ENCODE measurements around the gene POPDC2. TPM values are rescaled to one million over a fixed set of nuclear protein-coding genes. Genes with fewer than 3 reads are reported as not detected.

Gene POPDC2
- total and polyA plus RNA-seq, 8 donors, result 1.3 to 6.6 (median 4.8) TPM

GRCh38 chr3:119700920-119701734, 40.7 kb upstream of the POPDC2 start:
- Histone ChIP-seq H3K27ac (peak overlapping the region in 1 of 2 donors; percentile 74), H3K9me3 (peaks cover 0 to 7% of the 10 kb centered on the region in 2 donors), H3K4me1 (peaks cover 5 to 34% of the 10 kb centered on the region in 2 donors), H3K36me3 (no peaks in the 10 kb centered on the region), H3K27me3 (no peaks in the 10 kb centered on the region), H3K4me3 (no peak overlapping the region)
- no peak for TF ChIP-seq CTCF (IDR thresholded peaks at IDR 0.05)
- no peak for DNase-seq
- intact Hi-C loops (cut with DNase I), result no loop called here
- ATAC-seq, result no peak

GRCh38 chr3:119700269-119700919, 40.0 kb upstream of the POPDC2 start:
- no peak for ATAC-seq
- TF ChIP-seq CTCF (IDR thresholded peaks at IDR 0.05), result no peak
- Histone ChIP-seq H3K36me3 (no peaks in the 10 kb centered on the region), H3K4me3 (no peak overlapping the region), H3K27ac (peak overlapping the region in 1 of 2 donors; percentile 74), H3K27me3 (no peaks in the 10 kb centered on the region), H3K4me1 (peaks cover 5 to 34% of the 10 kb centered on the region in 2 donors), H3K9me3 (peaks cover 0 to 7% of the 10 kb centered on the region in 2 donors)
- DNase-seq, result peak in 1 of 4 donors; percentile 1
- intact Hi-C loops (cut with DNase I), result no loop called here

- H3K4me3 ChIP-seq, result no peak overlapping the region
- H3K27ac ChIP-seq, result no peak overlapping the region
- intact Hi-C loops (cut with DNase I), result loop anchor here in 1 of 2 donors (10.0 kb wide), 1 partner anchor 813 kb away; no protein-coding TSS in a partner anchor
- TF ChIP-seq CTCF (IDR thresholded peaks at IDR 0.05), result no peak
- H3K4me1 ChIP-seq, result peaks cover 5 to 24% of the 10 kb centered on the region in 2 donors
- H3K27me3 ChIP-seq, result no peaks in the 10 kb centered on the region
- ATAC-seq (no peak), DNase-seq (no peak)
- peaks cover 0 to 7% of the 10 kb centered on the region in 2 donors for H3K9me3 ChIP-seq
- no peaks in the 10 kb centered on the region for H3K36me3 ChIP-seq
Measured at GRCh38 chr3:119697394-119697793, 37.0 kb upstream of the POPDC2 start.

DNA sequence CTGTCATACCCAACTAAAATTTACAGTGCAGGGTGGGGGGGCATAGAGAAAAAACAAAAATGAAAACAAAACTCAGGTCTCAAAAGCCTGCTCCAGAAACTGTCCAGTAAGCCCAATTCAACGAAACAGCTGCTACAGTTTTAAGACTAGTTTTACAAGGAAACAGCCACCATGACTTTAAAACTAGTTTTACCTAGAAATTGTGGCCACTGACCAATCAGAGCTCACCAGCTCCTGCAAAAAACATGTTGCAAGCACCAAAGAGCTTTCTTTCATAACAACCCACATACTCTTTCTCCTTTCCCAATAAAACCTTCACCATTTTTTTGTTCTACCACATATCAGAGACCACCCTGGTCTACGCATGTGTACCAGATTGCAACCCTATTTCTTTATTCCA, 35.1 kb upstream of the POPDC2 start:
- no peak for DNase-seq
- no peak overlapping the region for H3K27ac ChIP-seq
- no peak for TF ChIP-seq CTCF (IDR thresholded peaks at IDR 0.05)
- no peaks in the 10 kb centered on the region for H3K27me3 ChIP-seq
- ATAC-seq, result no peak
- intact Hi-C loops (cut with DNase I), result loop anchor here in 1 of 2 donors (10.0 kb wide), 1 partner anchor 811 kb away; no protein-coding TSS in a partner anchor
- peaks cover 0 to 5% of the 10 kb centered on the region in 2 donors for H3K4me1 ChIP-seq
- H3K9me3 ChIP-seq, result no peaks in the 10 kb centered on the region
- H3K4me3 ChIP-seq, result no peak overlapping the region
- no peaks in the 10 kb centered on the region for H3K36me3 ChIP-seq
